Measurements from ENCODE around the gene VPS51. TPM values are rescaled to one million over a fixed set of nuclear protein-coding genes. Genes with fewer than 3 reads are reported as not detected.

VPS51 gene
- total RNA-seq, 1 experiment from 2014 or later, result 89.5 TPM

- peak overlapping the region; percentile 82 for H3K4me2 ChIP-seq (ENCODE audit: low read length)
- CTCF ChIA-PET, result no interaction called here
- no peak overlapping the region for H3K27ac ChIP-seq (ENCODE audit: low read depth, low read length)
- RAD21 ChIA-PET (ENCODE audit: low non-redundant PET in 1 of 2, low total read pairs in 2 of 2, uncharacterized antibody in 2 of 2, unreplicated experiment in 2 of 2), result no interaction called here
- H3K27me3 ChIP-seq (ENCODE audit: insufficient read depth, low read length), result no peaks in the 10 kb centered on the region
- peaks cover 37% of the 10 kb centered on the region for H3K79me2 ChIP-seq (ENCODE audit: insufficient read depth, low read length)
- H3K4me1 ChIP-seq (ENCODE audit: control insufficient read depth in 1 of 2, insufficient read depth in 2 of 2, low read length in 2 of 2), result peaks cover 7 to 22% of the 10 kb centered on the region in 2 experiments; a peak in 3 of 4 replicates
- DNase-seq (ENCODE audit: low read depth, low spot score), result no peak
- H2AFZ ChIP-seq (ENCODE audit: low read depth, low read length, poor library complexity, severe bottlenecking), result no peak overlapping the region
- peaks cover 5 to 33% of the 10 kb centered on the region in 2 experiments; a peak in 2 of 4 replicates for H3K36me3 ChIP-seq (ENCODE audit: control insufficient read depth in 1 of 2, insufficient read depth in 2 of 2, low read length in 2 of 2)
- BruUV-seq (replicated peaks), result no TSS peak
- POLR2A ChIA-PET, result no interaction called here
- H4K20me1 ChIP-seq (ENCODE audit: insufficient read depth), result no peaks in the 10 kb centered on the region
- intact Hi-C loops (cut with micrococcal nuclease), result no loop called here
- H3K9me2 ChIP-seq (ENCODE audit: insufficient read depth), result no peaks in the 10 kb centered on the region
- H3K9ac ChIP-seq (ENCODE audit: low read length), result no peak overlapping the region
- H3K9me3 ChIP-seq (ENCODE audit: control insufficient read depth in 1 of 2, insufficient read depth in 1 of 2, low read depth in 1 of 2, low read length in 2 of 2), result no peaks in the 10 kb centered on the region
- no peak overlapping the region for H3K4me3 ChIP-seq (replicated peaks in 1 of 2; ENCODE audit: low read depth in 1 of 2, low read length in 2 of 2)
- no peak for ATAC-seq
- TF ChIP-seq YY1 (IDR thresholded peaks at IDR 0.05; ENCODE audit: extremely low read depth, insufficient replicate concordance, low read depth, low read length) (no peak), ZNF274 (IDR thresholded peaks at IDR 0.05; ENCODE audit: low read depth, low read length) (no peak), TCF7L2 (IDR thresholded peaks at IDR 0.05; ENCODE audit: borderline replicate concordance, extremely low read depth, insufficient read depth, insufficient read length) (no peak), EGR1 (IDR thresholded peaks at IDR 0.05; ENCODE audit: low read depth) (no peak), SP1 (IDR thresholded peaks at IDR 0.05; ENCODE audit: low read depth) (no peak), ELF1 (IDR thresholded peaks at IDR 0.05; ENCODE audit: borderline replicate concordance, low read depth) (no peak), CEBPB (IDR thresholded peaks at IDR 0.05; ENCODE audit: low read depth) (no peak), REST (IDR thresholded peaks at IDR 0.05; ENCODE audit: low read depth) (no peak), EZH2phosphoT487 (IDR thresholded peaks at IDR 0.05; ENCODE audit: borderline replicate concordance) (no peak), POLR2A (IDR thresholded peaks at IDR 0.05; ENCODE audit: borderline replicate concordance, extremely low read depth, insufficient read depth, insufficient read length) (no peak), EZH2 (IDR thresholded peaks at IDR 0.05) (no peak), SRF (IDR thresholded peaks at IDR 0.05; ENCODE audit: low read depth) (no peak), SIN3A (IDR thresholded peaks at IDR 0.05; ENCODE audit: low read depth) (no peak), CBX3 (IDR thresholded peaks at IDR 0.05; ENCODE audit: low read depth) (no peak), JUND (IDR thresholded peaks at IDR 0.05) (no peak), RAD21 (IDR thresholded peaks at IDR 0.05; ENCODE audit: low read depth) (no peak)
- TF ChIP-seq, protein P1, sequence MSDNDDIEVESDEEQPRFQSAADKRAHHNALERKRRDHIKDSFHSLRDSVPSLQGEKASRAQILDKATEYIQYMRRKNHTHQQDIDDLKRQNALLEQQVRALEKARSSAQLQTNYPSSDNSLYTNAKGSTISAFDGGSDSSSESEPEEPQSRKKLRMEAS (IDR thresholded peaks at IDR 0.05), result no peak
- TF ChIP-seq, protein P2, sequence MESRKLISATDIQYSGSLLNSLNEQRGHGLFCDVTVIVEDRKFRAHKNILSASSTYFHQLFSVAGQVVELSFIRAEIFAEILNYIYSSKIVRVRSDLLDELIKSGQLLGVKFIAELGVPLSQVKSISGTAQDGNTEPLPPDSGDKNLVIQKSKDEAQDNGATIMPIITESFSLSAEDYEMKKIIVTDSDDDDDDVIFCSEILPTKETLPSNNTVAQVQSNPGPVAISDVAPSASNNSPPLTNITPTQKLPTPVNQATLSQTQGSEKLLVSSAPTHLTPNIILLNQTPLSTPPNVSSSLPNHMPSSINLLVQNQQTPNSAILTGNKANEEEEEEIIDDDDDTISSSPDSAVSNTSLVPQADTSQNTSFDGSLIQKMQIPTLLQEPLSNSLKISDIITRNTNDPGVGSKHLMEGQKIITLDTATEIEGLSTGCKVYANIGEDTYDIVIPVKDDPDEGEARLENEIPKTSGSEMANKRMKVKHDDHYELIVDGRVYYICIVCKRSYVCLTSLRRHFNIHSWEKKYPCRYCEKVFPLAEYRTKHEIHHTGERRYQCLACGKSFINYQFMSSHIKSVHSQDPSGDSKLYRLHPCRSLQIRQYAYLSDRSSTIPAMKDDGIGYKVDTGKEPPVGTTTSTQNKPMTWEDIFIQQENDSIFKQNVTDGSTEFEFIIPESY (IDR thresholded peaks at IDR 0.05; ENCODE audit: extremely low read depth, insufficient replicate concordance, low read length), result no peak
These were observed 10.6 kb upstream of the VPS51 start for GRCh38 chr11:65085446-65085845.

Data from HCT116 (cell line).